HepG2 (cell line): ENCODE data around the gene JMJD6. TPM values are rescaled to one million over a fixed set of nuclear protein-coding genes. Genes with fewer than 3 reads are reported as not detected.

Experiments
- ATAC-seq: fragments of 200-7000 bp; cut with Tn5 transposase; 3 replicates; pipeline ENCODE4 v1.9.1; 2020; ENCODE audit warnings: mild to moderate bottlenecking, moderate library complexity
- BruUV-seq: library from RNA; stranded (reverse); fragments of 400-500 nt; replicated peaks from 2 replicates; lab custom pipeline; 2021; lab: Mats Ljungman, UMichigan
- CTCF ChIA-PET: fragments of 300-600 bp; formaldehyde crosslinking; extraction: SDS; loops from one replicate; lab custom pipeline; 2021; ENCODE audit warnings: low total read pairs, inconsistent platforms, low intra/inter-chr PET ratio; lab: Yijun Ruan, JAX
- POLR2A ChIA-PET: fragments of 350-600 bp; sonication (Branson Sonifier 250); formaldehyde crosslinking; loops from one replicate; lab custom pipeline; 2020; ENCODE audit warnings: antibody characterized with exemption, inconsistent platforms; lab: Yijun Ruan, JAX
- DNase-seq: peaks from one replicate; pipeline ENCODE4 v3.0.0-alpha.2; 2015; ENCODE audit warnings: low spot score
- FAIRE-seq: peaks from 3 replicates; lab custom pipeline; 2011; peaks lifted over from hg19 to GRCh38; lab: Jason Lieb, UNC
- H2AFZ ChIP-seq: one replicate; pipeline ENCODE4 v1.6.1; 2011; ENCODE audit warnings: low read length, inconsistent platforms
- H3K27ac ChIP-seq: fragments of 300-600 bp; 3 replicates; pipeline ENCODE4 v1.8.0; 2011; ENCODE audit warnings: mixed run types, mild to moderate bottlenecking, mixed read lengths, low read length, inconsistent platforms; ENCODE audit not compliant: insufficient read depth; ENCODE audit errors: extremely low read length
- H3K27me3 ChIP-seq, 2 experiments: fragments of 200-600 bp in 1 of 2; 2 replicates in 1 of 2; 3 replicates in 1 of 2; pipeline versions ENCODE4 v1.6.0 to v1.8.0; 2011; ENCODE audit warnings: low read length in 2 of 2, mild to moderate bottlenecking in 2 of 2, moderate library complexity in 2 of 2, inconsistent platforms in 1 of 2; ENCODE audit not compliant: insufficient read depth in 2 of 2, control insufficient read depth in 1 of 2
- H3K36me3 ChIP-seq, 2 experiments: fragments of 200-600 bp in 1 of 2; replicated peaks in 1 of 2; 2 replicates in 1 of 2; 3 replicates in 1 of 2; pipeline versions ENCODE4 v1.5.1 to v1.8.0; 2011; ENCODE audit warnings: low read length in 2 of 2, inconsistent platforms in 1 of 2; ENCODE audit not compliant: insufficient read depth in 2 of 2, control insufficient read depth in 1 of 2
- H3K4me1 ChIP-seq: 2 replicates; pipeline ENCODE4 v1.5.1; 2012; ENCODE audit warnings: low read length, inconsistent platforms; ENCODE audit not compliant: insufficient read depth
- H3K4me2 ChIP-seq: 2 replicates; pipeline ENCODE4 v1.6.0; 2011; ENCODE audit warnings: low read depth, low read length, inconsistent platforms
- H3K4me3 ChIP-seq, 3 experiments: fragments of 200-600 bp in 1 of 3; sonication (generic), shearing (Covaris generic) in 1 of 3; replicated peaks in 1 of 3; 2 replicates each; pipeline ENCODE4 v1.5.1; 2011 to 2016; ENCODE audit warnings: low read length in 3 of 3, inconsistent platforms in 2 of 3, low read depth in 2 of 3, mild to moderate bottlenecking in 2 of 3, control low read depth in 1 of 3, mixed read lengths in 1 of 3; ENCODE audit not compliant: insufficient read depth in 1 of 3
- H3K79me2 ChIP-seq: one replicate; pipeline ENCODE4 v1.6.1; 2011; ENCODE audit warnings: low read length, inconsistent platforms; ENCODE audit not compliant: insufficient read depth
- H3K9ac ChIP-seq: 2 replicates; pipeline ENCODE4 v1.6.0; 2011; ENCODE audit warnings: mild to moderate bottlenecking, low read depth, low read length, inconsistent platforms; ENCODE audit not compliant: insufficient read depth
- H3K9me3 ChIP-seq: 2 replicates; pipeline ENCODE4 v1.5.1; 2012; ENCODE audit warnings: mild to moderate bottlenecking, low read length
- H4K20me1 ChIP-seq: 2 replicates; pipeline ENCODE4 v1.6.0; 2011; ENCODE audit warnings: inconsistent platforms, mild to moderate bottlenecking, low read length, moderate library complexity; ENCODE audit not compliant: insufficient read depth
- ATF1 ChIP-seq: IDR thresholded peaks from 2 replicates; pipeline ENCODE4 v1.6.1; 2016; ENCODE audit warnings: mild to moderate bottlenecking, control low read depth
- CC2D1A ChIP-seq: sonication (generic); formaldehyde crosslinking; IDR thresholded peaks from 2 replicates; pipeline ENCODE4 v1.8.1; 2023; ENCODE audit warnings: mild to moderate bottlenecking, missing genetic modification reagents
- CHD4 ChIP-seq: fragments of 200-600 bp; sonication (generic); IDR thresholded peaks from 2 replicates; pipeline ENCODE4 v1.7.0; 2017; ENCODE audit warnings: mild to moderate bottlenecking, low read length, borderline replicate concordance
- DRAP1 ChIP-seq: IDR thresholded peaks from 2 replicates; pipeline ENCODE4 v1.6.1; 2016; ENCODE audit warnings: missing genetic modification reagents, missing compliant biosample characterization
- GTF2F1 ChIP-seq: fragments of 150-350 bp; IDR thresholded peaks from 2 replicates; pipeline ENCODE4 v1.6.1; 2014; ENCODE audit warnings: low read length
- HDAC1 ChIP-seq: sonication (generic); formaldehyde crosslinking; IDR thresholded peaks from 2 replicates; pipeline ENCODE4 v1.5.1; 2020; ENCODE audit warnings: mild to moderate bottlenecking, missing genetic modification reagents
- JUNB ChIP-seq: sonication (generic); formaldehyde crosslinking; IDR thresholded peaks from 2 replicates; pipeline ENCODE4 v1.8.0; 2022; ENCODE audit warnings: missing genetic modification reagents, mild to moderate bottlenecking, borderline replicate concordance
- KDM6A ChIP-seq: IDR thresholded peaks from 2 replicates; pipeline ENCODE4 v1.6.1; 2016; ENCODE audit warnings: low read depth
- NFE2 ChIP-seq: sonication (generic); formaldehyde crosslinking; IDR thresholded peaks from 2 replicates; pipeline ENCODE4 v1.4.0; 2020; ENCODE audit warnings: missing genetic modification reagents
- SAP130 ChIP-seq: IDR thresholded peaks from 2 replicates; pipeline ENCODE4 v1.6.1; 2016; ENCODE audit warnings: low read depth
- SIN3B ChIP-seq: fragments of 150-350 bp; IDR thresholded peaks from 2 replicates; pipeline ENCODE4 v1.6.1; 2014; ENCODE audit warnings: low read length
- UBTF ChIP-seq: sonication (generic); formaldehyde crosslinking; IDR thresholded peaks from 2 replicates; pipeline ENCODE4 v1.4.0; 2020; ENCODE audit warnings: mild to moderate bottlenecking, missing genetic modification reagents
- WIZ ChIP-seq: sonication (generic); formaldehyde crosslinking; IDR thresholded peaks from 2 replicates; pipeline ENCODE4 v1.5.1; 2020; ENCODE audit warnings: mild to moderate bottlenecking, missing genetic modification reagents
- ZFP36L2 ChIP-seq: sonication (generic); formaldehyde crosslinking; IDR thresholded peaks from 2 replicates; pipeline ENCODE4 v1.4.0; 2020; ENCODE audit warnings: missing genetic modification reagents
- ZKSCAN1 ChIP-seq: fragments of 150-350 bp; IDR thresholded peaks from 2 replicates; pipeline ENCODE4 v1.6.1; 2014; ENCODE audit warnings: low read length
- ZNF317 ChIP-seq: sonication (generic); formaldehyde crosslinking; IDR thresholded peaks from 2 replicates; pipeline ENCODE4 v1.5.0; 2020; ENCODE audit warnings: mild to moderate bottlenecking, missing genetic modification reagents
- ZNF451 ChIP-seq: sonication (generic); formaldehyde crosslinking; IDR thresholded peaks from 2 replicates; pipeline ENCODE4 v1.5.0; 2020; ENCODE audit warnings: mild to moderate bottlenecking, missing genetic modification reagents
- ZNF501 ChIP-seq: sonication (generic); formaldehyde crosslinking; IDR thresholded peaks from 2 replicates; pipeline ENCODE4 v1.5.1; 2020; ENCODE audit warnings: mild to moderate bottlenecking, moderate library complexity, missing genetic modification reagents
- ZNF557 ChIP-seq: sonication (generic); formaldehyde crosslinking; IDR thresholded peaks from 2 replicates; pipeline ENCODE4 v1.4.0; 2020; ENCODE audit warnings: missing genetic modification reagents
- ZNF772 ChIP-seq: sonication (generic); formaldehyde crosslinking; IDR thresholded peaks from 2 replicates; pipeline ENCODE4 v1.5.0; 2020; ENCODE audit warnings: mild to moderate bottlenecking, missing genetic modification reagents
- ZXDC ChIP-seq: sonication (generic); formaldehyde crosslinking; IDR thresholded peaks from 2 replicates; pipeline ENCODE4 v1.5.0; 2020; ENCODE audit warnings: mild to moderate bottlenecking, missing genetic modification reagents
- WGBS: methylation state at CpG from one replicate; pipeline ENCODE4 v1.1.6; 2017; ENCODE audit warnings: low lambda C conversion rate; 5-methylcytosine and 5-hydroxymethylcytosine counted together
- in situ Hi-C: cut with HindIII; loops from 2 replicates; pipeline ENCODE4 v1.10.0; 2017; ENCODE audit warnings: low pct_unique_long_range_greater_than_20kb; ENCODE audit not compliant: extremely low pct_ligation_motif_present
- intact Hi-C: fragments of 100-400 bp; cut with micrococcal nuclease; formaldehyde crosslinking; loops from one replicate; pipeline ENCODE4 v1.10.0; 2022; ENCODE audit not compliant: unreplicated experiment
- polyA plus RNA-seq, 8 experiments: library from polyadenylated mRNA; depleted of rRNA in 3 of 8; stranded (reverse) in 7 of 8; unstranded in 1 of 8; fragments of >200 nt; fragmentation: Illumina TruSeq in 4 of 8; extraction: Trizol in 4 of 8; gene quantifications; 2 replicates each; pipeline versions ENCODE4 v1.2.1 to v1.2.3, GENCODE V29; 2011 to 2016; ENCODE audit warnings: low read depth in 4 of 8, missing spikeins in 1 of 8, mixed read lengths in 1 of 8; ENCODE audit not compliant: insufficient read depth in 1 of 8
- total RNA-seq, 5 experiments: library from RNA; depleted of rRNA; stranded (reverse); fragments of >200 nt; fragmentation: Illumina TruSeq; extraction: Trizol; gene quantifications; 2 replicates each; pipeline ENCODE4 v1.2.3, GENCODE V29; 2016; ENCODE audit warnings: low read depth in 1 of 5

Gene JMJD6
- total and polyA plus RNA-seq, 2 of the 13 experiments (the other 11 are each of a cell fraction or from before 2014, with no cell fraction given): 33.6 to 41.0 TPM

GRCh38 chr17:76681222-76682137 lies 44.9 kb downstream of the JMJD6 start:
- no peak overlapping the region for H3K27ac ChIP-seq
- BruUV-seq: no TSS peak
- DNase-seq: peak; percentile 58
- peak; percentile 56 for ATAC-seq
- H3K9ac ChIP-seq: no peak overlapping the region
- in situ Hi-C loops (loop anchor here (5.0 kb wide), 1 partner anchor 36 kb away; no protein-coding TSS in a partner anchor), intact Hi-C loops (no loop called here)
- peaks cover 5 to 18% of the 10 kb centered on the region in 2 experiments; a peak in 4 of 5 replicates for H3K36me3 ChIP-seq
- POLR2A ChIA-PET: interaction anchor here (0.7 to 3.0 kb wide), 6 partner anchors 10 to 124 kb away, joined by 3 to 23 read pairs (median 4); no protein-coding TSS in a partner anchor
- no peak overlapping the region for H2AFZ ChIP-seq
- H3K4me1 ChIP-seq: peaks cover 26% of the 10 kb centered on the region
- no peaks in the 10 kb centered on the region for H3K9me3 ChIP-seq
- no peaks in the 10 kb centered on the region for H4K20me1 ChIP-seq
- no peak overlapping the region for H3K4me2 ChIP-seq
- FAIRE-seq: peak; percentile 92
- 78% methylated on average over 15 of the region's 16 CpGs for WGBS
- H3K27me3 ChIP-seq: no peaks in the 10 kb centered on the region
- H3K4me3 ChIP-seq: no peak overlapping the region
- no peaks in the 10 kb centered on the region for H3K79me2 ChIP-seq
- CTCF ChIA-PET: interaction anchor here (0.6 to 1.8 kb wide), 4 partner anchors 33 to 159 kb away, joined by 3 to 17 read pairs (median 6); no protein-coding TSS in a partner anchor
- no peak for TF ChIP-seq ZKSCAN1
- no peak for TF ChIP-seq JUNB (CRISPR knock-in tag)
- TF ChIP-seq CC2D1A (CRISPR knock-in tag): no peak
- TF ChIP-seq CHD4: no peak
- no peak for TF ChIP-seq ZXDC (CRISPR knock-in tag)
- TF ChIP-seq WIZ (CRISPR knock-in tag): no peak
- TF ChIP-seq SIN3B: no peak
- no peak for TF ChIP-seq GTF2F1
- 0 out of 2 replicates have a peak, but pooled peaks have one; percentile 34 for TF ChIP-seq ZNF451 (CRISPR knock-in tag)
- peak; percentile 46 for TF ChIP-seq SAP130 (CRISPR knock-in tag)
- no peak for TF ChIP-seq ZFP36L2 (CRISPR knock-in tag)
- TF ChIP-seq HDAC1 (CRISPR knock-in tag): no peak
- TF ChIP-seq ZNF772 (CRISPR knock-in tag): no peak
- TF ChIP-seq DRAP1 (CRISPR knock-in tag): no peak
- no peak for TF ChIP-seq ZNF557 (CRISPR knock-in tag)
- peak; percentile 93 for TF ChIP-seq ZNF317
- TF ChIP-seq NFE2 (CRISPR knock-in tag): no peak
- TF ChIP-seq ATF1 (CRISPR knock-in tag): no peak
- TF ChIP-seq KDM6A (CRISPR knock-in tag): no peak
- TF ChIP-seq UBTF (CRISPR knock-in tag): no peak
- TF ChIP-seq ZNF501 (CRISPR knock-in tag): peak; percentile 58; the same call in 1 of the 2 replicates
